Measurements from ENCODE around the gene INPP5F.
A peak's percentile ranks its signal among the peaks of the same experiment; 100 is the strongest.
"Not testable (repeated sequence)": the region's sequence is repeated elsewhere in the genome, so short reads cannot be mapped to it uniquely, and the experiment has no call there.

Gene INPP5F

DNA sequence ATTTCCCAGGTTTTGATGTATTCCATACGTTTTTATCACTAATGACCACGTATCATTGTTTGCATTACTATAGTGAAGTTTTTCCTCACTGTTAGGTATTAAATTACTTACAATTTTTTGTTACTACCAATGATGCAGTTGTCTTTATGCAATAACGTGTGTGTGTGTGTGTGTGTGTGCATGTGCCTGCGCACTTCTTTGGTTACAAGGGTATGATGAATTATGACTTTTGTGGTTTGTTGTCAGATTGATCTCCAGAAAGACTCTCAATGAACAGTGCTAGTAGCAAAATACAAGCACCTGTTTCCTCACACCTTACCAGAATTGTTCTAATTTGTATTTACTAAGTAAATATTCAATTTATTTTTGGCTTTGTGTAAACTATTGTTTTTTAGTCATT, 95.3 kb downstream of the INPP5F start:
- DNase-seq: peak; percentile 4

DNA sequence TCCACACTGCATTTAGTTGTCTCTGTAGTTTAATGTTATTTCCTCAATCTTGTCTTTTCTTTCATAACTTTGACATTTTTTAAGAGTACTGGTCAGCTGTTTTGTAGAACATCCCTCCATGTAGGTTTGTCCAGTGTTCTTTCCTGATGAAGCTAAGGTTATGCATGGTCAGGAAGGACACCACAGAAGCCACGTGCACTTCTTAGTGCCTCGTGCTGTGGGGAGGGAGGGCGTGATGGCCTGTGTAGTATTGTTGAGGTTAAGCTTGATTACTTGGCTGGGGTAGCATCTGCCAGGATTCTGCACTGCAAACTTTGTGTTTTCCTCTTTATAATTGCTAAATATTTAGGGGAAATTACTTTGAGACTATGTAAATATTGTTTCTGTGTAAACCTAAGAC, 98.4 kb downstream of the INPP5F start:
- no peak for DNase-seq

DNA sequence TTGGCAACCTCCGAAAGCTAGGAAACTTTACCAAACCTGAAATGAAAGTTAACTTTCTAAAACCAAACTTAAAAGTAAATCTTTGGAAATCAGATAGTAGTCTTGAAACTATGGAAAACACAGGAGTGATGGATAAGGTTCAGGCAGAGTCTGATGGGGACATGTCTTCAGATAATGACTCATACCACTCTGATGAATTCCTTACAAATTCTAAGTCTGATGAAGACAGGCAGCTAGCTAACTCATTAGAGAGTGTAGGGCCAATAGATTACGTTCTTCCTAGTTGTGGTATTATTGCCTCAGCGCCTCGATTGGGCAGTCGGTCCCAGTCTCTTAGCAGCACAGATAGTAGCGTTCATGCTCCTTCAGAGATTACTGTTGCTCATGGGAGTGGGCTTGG, 100.9 kb downstream of the INPP5F start:
- peak; percentile 17 for DNase-seq

DNA sequence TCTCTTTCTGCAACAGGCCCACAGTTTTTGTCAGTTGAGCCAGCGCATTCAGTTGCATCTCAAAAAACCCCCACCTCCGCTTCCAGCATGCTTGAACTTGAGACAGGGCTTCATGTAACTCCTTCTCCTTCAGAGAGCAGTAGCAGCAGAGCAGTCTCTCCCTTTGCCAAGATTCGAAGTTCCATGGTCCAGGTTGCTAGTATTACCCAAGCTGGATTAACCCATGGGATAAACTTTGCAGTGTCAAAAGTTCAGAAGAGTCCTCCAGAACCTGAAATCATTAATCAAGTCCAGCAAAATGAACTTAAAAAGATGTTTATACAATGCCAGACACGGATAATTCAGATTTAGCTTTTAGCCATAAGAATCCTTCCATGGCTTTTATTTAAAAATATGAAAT, 101.6 kb downstream of the INPP5F start:
- no peak for DNase-seq

DNA sequence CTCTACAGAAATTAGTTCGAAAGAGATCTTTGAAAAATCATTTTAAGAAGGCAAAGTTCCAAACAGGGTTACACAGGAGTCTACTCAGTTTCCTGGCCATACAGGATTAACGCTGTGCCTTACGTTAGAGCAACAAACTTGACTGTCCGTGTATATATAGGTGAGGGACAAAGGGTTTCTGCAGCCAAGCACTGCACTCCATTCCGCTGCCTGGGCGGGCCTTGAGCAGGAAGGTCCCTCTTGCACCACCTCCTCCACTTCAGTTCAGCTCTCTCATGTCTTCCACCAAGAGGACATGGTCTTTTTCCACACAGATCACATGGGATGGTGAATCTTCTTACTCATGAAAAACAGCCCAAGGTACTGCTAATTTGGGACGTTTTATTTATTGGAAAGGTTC, 103.6 kb downstream of the INPP5F start:
- DNase-seq: no peak

DNA sequence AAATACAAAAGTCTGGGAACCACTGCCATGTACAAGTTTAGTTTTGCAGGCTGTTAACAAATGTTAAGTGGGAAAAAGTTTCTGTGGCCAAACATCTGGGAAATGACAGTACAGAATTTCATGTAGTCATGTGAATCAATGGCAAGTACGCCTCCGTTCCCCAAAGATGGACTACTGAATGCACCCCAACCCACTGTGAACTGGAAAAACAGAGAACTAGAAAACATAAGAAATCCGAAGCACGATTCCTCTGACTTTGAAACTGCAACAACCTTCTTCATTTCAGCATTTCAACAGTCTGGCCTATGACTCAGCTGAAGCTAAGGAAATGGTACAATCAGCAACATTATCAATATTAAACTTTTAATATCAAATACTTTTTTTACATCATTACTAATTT, 105.0 kb downstream of the INPP5F start:
- DNase-seq: no peak

DNA sequence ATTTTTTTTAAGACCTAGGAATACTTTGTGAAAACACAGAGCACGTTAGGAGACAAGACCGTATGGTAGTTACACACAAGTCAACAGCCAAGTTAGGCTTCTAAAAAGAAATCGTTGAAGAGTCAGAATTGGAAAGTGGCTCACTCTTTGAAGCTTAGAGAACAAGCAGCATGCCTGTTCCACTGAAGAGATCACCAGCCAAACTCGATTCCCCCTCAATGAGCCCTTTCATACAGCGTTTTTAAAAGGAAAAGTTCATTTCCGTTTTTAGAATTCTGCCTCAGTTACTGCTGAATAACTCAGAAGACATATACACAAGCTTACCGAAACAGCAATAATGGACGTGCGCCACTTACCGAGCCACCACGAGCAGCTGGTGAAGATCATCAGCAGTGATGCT, 105.8 kb downstream of the INPP5F start:
- no peak for DNase-seq

DNA sequence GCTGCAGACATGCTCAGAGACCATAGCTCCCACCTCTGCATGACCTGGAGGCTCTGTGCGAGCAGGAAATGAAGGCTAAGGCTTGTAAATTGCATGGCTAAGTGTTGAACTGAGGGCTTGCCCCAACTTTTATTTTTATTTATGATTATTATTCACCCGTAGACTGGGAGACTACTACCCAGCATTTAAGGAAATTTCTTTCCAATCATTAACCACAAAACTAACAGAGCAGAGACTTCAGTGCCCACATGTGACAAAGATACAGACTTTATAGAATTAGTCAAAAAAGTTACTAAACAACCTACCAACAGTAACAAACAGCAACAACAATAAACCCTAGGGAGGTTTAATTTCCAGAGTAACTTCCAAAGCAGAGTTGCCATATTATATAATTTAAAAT, 107.1 kb downstream of the INPP5F start:
- DNase-seq: no peak

DNA sequence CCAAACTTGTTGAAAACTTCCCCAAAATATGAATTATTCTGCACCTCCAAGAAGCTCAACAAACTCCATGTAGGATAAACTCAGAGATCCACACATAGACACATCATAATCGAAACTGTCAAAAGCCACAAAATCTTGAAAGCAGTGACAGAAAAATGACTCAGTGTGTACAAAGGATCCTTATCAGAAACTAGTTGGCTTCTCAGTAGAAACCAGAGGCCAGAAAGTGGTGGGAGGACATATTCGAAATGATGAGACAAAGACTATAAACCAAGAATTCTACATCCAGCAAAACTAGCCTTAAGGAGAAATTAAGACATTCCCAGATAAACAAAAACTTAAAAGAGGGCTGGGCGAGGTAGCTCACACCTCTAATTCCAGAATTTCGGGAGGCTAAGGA, 108.3 kb downstream of the INPP5F start:
- no peak for DNase-seq

DNA sequence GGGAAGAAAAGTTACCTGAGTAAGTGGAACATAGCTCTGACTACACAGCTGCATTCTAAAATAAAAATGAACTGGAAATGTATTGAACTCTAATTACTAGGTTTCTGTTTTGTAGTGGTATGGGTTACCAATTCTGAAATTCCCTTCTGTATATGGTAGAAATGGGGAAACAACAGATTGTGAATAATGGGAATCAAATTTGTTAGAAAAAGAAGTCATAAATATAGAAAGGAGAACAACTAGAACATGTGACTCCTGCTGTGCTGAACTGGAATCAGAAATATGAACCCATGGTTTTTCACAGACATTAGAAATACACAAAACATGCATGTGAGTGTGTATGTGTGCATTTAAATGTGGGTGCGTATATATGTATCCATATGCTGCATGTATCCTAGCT, 119.8 kb downstream of the INPP5F start:
- no peak for DNase-seq

DNA sequence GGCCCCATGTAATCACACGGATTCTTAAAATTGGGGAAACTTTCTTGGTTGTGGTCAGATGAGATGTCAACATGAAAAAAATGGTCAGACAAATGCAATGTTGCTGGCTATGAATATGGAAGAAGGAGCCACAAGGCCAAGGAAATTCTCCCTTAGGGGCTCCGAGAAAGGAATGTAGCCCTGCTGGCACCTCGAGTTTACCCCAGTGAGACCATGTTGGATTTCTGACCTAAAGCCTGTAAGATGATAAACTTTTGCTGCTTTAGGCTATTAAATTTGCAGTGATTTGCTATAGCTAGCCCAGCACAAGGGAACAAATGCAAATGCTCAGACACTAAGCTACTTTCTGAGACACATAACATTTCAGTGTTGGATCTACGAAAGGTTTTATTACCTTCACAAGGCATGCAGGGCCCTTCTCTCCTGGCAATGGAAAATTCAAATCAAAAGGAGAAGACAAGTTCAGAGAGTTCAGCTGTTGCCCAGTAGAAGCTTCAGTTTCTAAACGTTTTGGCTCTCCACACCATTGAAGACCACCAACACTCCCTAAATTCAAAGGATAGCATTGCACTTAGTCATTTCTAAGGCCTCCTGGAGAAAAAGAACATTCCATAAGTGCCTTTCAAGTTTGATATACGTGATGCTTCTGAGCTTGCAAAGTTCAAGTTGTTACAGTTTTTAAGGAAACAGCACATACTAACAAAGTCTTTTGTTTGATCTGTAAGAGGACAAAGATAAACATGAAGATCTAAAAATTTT, 123.4 kb downstream of the INPP5F start:
- DNase-seq: peak; percentile 87

DNA sequence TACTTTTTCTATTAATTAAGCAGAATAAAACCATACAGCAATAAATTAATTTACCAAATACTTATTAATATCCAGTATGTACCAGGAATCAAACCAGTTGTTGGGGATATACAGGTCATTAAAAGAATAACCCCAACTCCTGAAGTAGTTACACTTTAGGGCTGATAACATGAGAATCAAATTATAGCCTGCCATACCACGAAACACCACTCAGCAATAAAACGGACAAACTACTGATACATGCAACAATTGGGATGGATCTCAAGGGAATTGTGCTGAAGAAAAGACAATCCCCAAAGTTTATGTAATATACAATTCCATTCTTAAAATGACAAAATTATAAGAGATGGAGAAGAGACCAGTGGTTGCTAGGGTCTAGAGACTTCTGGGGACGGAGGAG, 124.1 kb downstream of the INPP5F start:
- peak; percentile 28 for DNase-seq

DNA sequence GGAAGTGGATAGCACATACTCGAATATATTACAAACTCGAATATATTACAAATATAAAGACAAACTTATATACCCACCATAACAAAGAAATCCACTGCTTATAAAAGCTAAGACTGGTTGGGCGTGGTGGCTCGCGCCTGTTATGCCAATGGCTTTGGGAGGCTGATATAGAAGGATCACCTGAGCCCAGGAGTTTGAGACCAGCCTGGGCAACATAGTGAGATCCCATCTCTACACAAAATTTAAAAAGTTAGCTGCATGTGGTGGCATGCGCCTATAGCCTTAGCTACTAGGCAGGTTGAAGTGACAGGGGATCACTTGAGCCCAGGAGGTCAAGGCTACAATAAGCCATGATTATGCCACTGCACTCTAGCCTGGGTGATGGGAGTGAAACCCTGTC, 126.4 kb downstream of the INPP5F start:
- DNase-seq: no peak

DNA sequence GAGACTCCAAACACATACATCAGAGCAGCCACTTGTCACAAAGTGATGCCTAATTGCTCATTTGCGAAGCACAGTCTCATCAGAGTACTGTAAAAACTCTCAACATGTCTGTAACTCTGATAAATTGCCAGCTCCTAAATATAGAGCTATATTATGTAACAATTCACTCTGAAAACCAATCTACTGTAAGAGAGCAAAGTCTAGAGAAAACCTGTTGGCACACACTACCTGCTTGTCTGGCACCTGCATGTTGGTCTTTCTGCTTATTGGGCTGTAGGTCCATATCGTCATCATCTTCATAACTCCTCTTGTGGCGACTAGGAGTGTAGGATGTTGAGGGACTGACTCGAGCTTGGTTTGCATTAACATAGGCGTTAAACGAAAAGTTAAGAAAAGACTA, 127.0 kb downstream of the INPP5F start:
- no peak for DNase-seq

DNA sequence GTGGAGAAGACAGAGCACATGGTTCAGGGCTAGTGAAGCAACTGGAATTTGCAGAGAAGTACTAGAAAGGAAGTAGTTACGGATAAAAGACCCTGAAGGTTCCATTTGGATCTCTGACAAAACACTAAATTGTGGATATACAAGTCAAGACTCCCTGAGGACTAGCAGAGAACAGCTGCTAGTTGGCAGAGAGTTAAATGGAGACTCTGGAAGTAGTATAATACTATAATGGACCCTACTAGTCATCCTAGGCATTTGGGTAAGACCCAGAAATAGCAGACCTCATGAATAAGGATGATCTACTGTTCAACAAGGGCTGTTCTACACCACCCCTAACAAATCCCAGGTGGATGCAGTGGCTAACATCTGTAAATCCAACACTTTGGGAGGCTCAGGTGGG, 127.7 kb downstream of the INPP5F start:
- DNase-seq: no peak

DNA sequence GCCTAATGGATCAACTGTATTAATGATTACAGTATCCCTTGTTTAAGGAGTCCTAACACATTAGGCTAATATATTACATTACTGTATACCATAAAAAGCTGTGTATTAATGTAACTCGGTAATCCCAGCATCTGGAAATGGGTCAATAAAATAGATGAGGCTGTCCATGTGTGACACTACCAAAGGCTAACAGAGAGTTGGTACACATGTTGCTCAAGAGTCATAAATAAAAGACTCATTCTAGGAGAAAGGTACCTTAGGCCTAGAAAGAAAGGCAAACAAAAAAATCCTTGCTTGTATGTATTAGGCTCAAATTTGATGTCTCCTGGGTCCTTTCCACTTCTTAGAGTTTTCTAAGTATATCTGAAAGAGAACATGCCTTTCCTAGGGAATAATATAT, 132.2 kb downstream of the INPP5F start:
- no peak for DNase-seq

DNA sequence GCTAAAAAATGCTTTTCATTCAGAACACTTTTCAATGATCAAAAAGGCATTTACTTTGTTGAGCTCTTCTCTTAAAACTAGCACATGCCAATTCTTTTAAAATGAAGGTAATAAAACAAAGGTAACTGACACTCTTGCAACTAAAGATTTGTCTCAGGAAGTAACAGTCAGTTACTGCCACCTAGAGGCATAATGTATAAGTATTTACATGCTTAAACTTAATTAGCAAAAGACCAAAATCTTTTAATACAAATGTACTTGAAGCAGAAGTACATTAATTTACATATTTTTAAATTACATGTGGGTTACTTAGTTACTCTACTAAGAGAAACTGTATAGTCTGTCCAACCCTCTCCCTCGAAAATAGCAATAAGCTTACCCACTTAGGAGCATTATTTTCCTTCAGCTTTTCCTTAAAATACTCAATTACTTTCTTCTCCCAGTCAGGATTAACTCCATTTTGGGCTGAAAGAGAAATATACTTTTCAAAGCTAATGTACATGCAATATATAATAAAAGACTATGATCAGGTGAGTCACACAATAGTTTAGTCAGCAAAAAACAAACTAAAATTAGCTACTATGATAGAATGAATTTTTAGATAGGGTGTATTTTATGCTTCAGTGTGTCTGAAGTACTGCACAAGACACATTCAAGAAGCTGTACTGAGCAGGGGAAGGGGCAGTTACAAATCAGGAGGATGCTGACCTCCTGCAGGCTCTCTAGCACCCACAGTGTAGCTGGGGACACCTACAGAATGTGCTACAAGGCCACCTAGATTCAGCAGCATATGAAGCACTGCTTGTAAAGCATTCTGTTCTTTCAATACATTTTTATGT, 133.8 kb downstream of the INPP5F start:
- DNase-seq: peak; percentile 33

DNA sequence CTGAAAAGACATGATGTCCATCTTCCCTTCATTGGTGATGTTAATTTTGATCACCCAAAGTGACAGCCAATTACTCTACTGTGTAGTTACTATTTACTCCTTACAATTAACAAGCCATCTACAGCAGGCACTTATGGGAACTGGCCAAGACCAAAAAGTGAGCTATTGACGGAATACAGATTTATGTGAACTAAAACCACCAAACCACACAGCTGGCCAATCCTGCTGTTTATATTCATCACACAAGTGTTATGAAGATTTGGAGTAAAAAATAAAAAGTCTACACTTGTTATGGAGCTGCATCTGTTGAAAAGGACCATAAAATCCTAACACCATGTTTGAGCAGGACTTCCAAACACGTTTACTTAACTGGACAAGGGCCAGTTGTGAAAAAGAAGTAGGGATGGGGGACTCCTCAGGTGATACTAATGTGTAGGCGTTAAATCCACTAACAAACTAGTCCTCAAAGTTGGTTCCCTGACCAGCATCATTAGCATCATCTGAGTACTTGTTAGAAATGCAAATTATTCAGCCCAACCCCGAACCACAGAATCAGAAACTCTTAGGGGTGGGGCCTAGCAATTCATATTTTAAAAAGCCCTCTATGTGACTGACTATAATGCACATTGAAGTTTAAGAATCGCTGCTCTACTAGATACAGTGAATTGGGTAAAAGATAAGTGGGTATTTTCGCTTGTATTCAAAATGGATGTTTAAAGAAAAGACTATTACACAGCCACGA, 135.2 kb downstream of the INPP5F start:
- no peak for DNase-seq

DNA sequence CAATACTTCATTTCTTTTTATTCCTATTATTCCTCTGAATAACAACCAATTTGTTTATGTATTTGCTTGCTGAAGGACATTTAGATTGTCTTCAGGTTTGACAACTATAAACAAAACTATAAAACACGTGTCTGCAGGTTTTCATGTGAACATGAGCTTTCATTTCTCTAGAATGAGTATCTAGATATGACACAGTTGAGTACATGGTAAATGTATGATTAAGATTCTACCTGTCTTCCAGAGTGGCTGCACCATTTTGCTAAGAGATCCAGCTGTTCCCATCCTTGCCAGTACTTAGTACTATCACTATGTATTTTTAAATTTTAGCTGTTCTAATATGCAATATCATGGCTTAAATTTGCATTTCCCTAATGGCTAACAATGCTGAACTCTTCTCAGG, 136.7 kb downstream of the INPP5F start:
- DNase-seq: no peak

DNA sequence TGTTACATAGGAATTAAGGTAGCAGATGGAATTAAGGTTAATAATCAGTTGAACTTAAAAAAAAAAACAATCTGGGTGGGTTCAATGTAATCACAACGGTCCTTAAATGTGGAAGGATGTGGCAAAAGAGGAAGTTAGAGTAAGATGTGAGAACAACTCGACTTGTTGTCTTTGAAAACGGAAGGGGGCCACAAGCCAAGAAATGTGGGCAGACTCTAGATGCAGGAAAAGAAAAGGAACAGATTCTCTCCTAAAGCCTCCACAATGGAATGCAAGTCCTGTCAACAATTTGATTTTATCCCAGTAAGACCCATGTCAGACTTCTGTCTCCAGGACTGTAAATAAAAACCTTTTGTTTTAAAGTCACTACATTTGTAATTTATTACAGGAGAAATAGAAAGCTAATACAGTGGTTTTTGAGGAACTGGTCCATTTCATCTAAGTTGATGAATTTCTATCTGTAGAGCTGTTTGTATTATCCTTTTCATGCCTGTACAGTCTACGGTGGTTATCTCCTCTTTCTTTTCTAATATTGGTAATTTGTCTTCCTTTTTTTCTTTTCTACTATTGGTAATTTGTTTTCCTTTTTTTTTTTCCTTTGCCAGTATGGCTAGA, 138.2 kb downstream of the INPP5F start:
- no peak for DNase-seq

DNA sequence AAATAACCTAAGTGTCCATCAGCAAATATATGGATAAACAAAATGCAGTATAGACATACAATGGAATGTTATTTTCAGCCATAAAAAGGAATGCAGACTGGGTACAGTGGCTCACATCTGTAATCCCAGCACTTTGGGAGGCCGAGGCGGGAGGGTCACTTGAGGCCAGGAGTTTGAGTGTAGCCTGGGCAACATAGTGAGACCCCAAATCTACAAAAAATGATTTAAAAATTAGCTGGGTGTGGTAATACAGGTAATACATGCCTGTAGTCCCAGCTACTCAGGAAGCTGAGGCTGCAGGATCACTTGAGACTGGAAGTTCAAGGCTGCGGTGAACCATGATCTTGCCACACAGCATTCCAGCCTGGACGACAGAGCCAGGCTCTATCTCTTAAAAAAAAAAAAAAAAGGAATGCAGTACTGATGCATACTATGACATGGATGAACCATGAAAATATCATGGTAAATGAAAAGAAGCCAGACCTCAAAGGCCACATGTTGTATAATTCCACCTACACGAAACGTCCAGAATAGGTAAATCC, 139.9 kb downstream of the INPP5F start:
- DNase-seq: no peak

DNA sequence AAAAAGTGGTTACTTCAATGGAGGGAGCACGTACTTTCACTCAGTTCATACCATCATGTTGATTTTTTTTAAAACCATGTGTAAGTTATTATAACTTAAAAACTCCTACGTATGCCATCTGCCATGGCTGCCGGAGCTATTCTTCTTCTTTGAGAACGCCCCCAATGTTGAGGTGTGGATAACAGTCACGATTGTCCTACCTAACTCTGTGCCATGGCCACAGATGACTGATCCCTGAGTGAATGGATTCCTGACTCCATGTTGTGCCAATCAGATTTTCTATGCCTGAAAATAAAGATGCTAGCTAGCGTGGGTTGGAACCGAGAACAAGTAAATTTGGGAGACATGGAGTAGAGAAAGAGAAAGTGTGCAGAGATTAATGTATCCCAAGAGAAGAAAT, 141.5 kb downstream of the INPP5F start:
- no peak for DNase-seq

DNA sequence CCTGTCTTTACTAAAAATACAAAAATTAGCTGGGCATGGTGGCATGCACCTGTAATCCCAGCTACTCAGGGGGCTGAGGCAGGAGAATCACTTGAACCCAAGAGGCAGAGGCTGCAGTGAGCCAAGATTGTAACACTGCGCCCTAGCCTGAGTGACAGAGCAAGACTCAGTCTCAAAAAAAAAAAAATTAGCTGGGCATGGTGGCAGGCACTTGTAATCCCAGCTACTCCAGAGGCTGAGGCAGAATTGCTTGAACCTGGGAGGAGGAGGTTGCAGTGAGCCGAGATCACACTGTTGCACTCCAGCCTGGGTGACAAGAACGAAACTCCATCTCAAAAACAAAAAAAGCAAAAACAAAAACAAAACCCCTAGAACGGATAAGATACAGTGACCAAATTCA, 143.5 kb downstream of the INPP5F start:
- not testable (repeated sequence) for DNase-seq
